HFFc6 (cell line): Measurements from ENCODE around the gene SQSTM1. TPM values are rescaled to one million over a fixed set of nuclear protein-coding genes. Genes with fewer than 3 reads are reported as not detected.

Experiments
- DNase-seq: peaks from one replicate; pipeline ENCODE4 v3.0.0-alpha.2; 2018
- H3K27ac Mint-ChIP-seq: 2 replicates; pipeline ENCODE4 v1.8.0; 2020; ENCODE audit warnings: mild to moderate bottlenecking, mixed read lengths
- H3K27me3 Mint-ChIP-seq: 2 replicates; pipeline ENCODE4 v1.8.0; 2021; ENCODE audit warnings: mild to moderate bottlenecking, moderate library complexity, mixed read lengths; ENCODE audit not compliant: insufficient read depth
- H3K36me3 Mint-ChIP-seq: 2 replicates; pipeline ENCODE4 v1.8.0; 2021; ENCODE audit warnings: low read depth, mixed read lengths
- H3K4me1 Mint-ChIP-seq: 2 replicates; pipeline ENCODE4 v1.8.0; 2020; ENCODE audit warnings: low read depth, mixed read lengths
- H3K4me3 Mint-ChIP-seq: 2 replicates; pipeline ENCODE4 v1.8.0; 2020; ENCODE audit warnings: mild to moderate bottlenecking, moderate library complexity, mixed read lengths
- H3K9me3 Mint-ChIP-seq: 2 replicates; pipeline ENCODE4 v1.8.0; 2020; ENCODE audit warnings: mild to moderate bottlenecking, mixed read lengths
- CTCF ChIP-seq: fragments of 200-600 bp; sonication (generic); IDR thresholded peaks from 2 replicates; pipeline ENCODE4 v1.5.0; 2021; ENCODE audit warnings: antibody characterized with exemption, mild to moderate bottlenecking
- total RNA-seq, 6 experiments: library from RNA; stranded (reverse); fragmentation: NEBNext Ultra II Directional; extraction: Animal tissue kit (Norgen Biotek cat#: 25700); gene quantifications; 2 replicates in 1 of 6; 3 replicates in 5 of 6; pipeline ENCODE4 v1.2.3, GENCODE V29; 2021

Gene SQSTM1
- total RNA-seq, 6 experiments from 2014 or later, result 188 to 282 (median 280) TPM

GRCh38 chr5:179860301-179860700 lies 39.6 kb downstream of the SQSTM1 start:
- H3K4me1 Mint-ChIP-seq, result peaks cover 24% of the 10 kb centered on the region
- H3K36me3 Mint-ChIP-seq, result peaks cover 32% of the 10 kb centered on the region
- H3K4me3 Mint-ChIP-seq, result peak overlapping the region; percentile 64
- no peak for DNase-seq
- no peak for TF ChIP-seq CTCF
- peak overlapping the region; percentile 63; the same call in 1 of the 2 replicates for H3K27ac Mint-ChIP-seq
- H3K27me3 Mint-ChIP-seq, result peaks cover 4% of the 10 kb centered on the region
- no peaks in the 10 kb centered on the region for H3K9me3 Mint-ChIP-seq

GRCh38 chr5:179862296-179862695 lies 41.6 kb downstream of the SQSTM1 start:
- Mint-ChIP-seq H3K27ac (no peak overlapping the region), H3K36me3 (peaks cover 41% of the 10 kb centered on the region), H3K4me1 (peaks cover 22% of the 10 kb centered on the region), H3K9me3 (no peaks in the 10 kb centered on the region), H3K4me3 (no peak overlapping the region), H3K27me3 (peaks cover 4% of the 10 kb centered on the region)
- DNase-seq, result no peak
- TF ChIP-seq CTCF, result no peak

GRCh38 chr5:179862891-179863290 lies 42.2 kb downstream of the SQSTM1 start:
- Mint-ChIP-seq H3K4me3 (no peak overlapping the region), H3K27ac (no peak overlapping the region), H3K27me3 (peaks cover 4% of the 10 kb centered on the region), H3K4me1 (peaks cover 16% of the 10 kb centered on the region), H3K36me3 (peaks cover 42% of the 10 kb centered on the region), H3K9me3 (no peaks in the 10 kb centered on the region)
- DNase-seq, result no peak
- TF ChIP-seq CTCF, result no peak

GRCh38 chr5:179863449-179864085 lies 42.9 kb downstream of the SQSTM1 start:
- Mint-ChIP-seq H3K4me3 (no peak overlapping the region), H3K27me3 (peaks cover 3% of the 10 kb centered on the region), H3K4me1 (peaks cover 12% of the 10 kb centered on the region), H3K27ac (no peak overlapping the region), H3K9me3 (no peaks in the 10 kb centered on the region), H3K36me3 (peaks cover 42% of the 10 kb centered on the region)
- TF ChIP-seq CTCF, result no peak
- DNase-seq, result no peak

- peaks cover 11% of the 10 kb centered on the region for H3K4me1 Mint-ChIP-seq
- TF ChIP-seq CTCF, result no peak
- no peak overlapping the region for H3K4me3 Mint-ChIP-seq
- H3K27me3 Mint-ChIP-seq, result peaks cover 2% of the 10 kb centered on the region
- DNase-seq, result no peak
- H3K36me3 Mint-ChIP-seq, result peaks cover 42% of the 10 kb centered on the region
- H3K9me3 Mint-ChIP-seq, result no peaks in the 10 kb centered on the region
- H3K27ac Mint-ChIP-seq, result no peak overlapping the region
These were observed 44.0 kb downstream of the SQSTM1 start for GRCh38 chr5:179864686-179865085.
